Measurements from ENCODE around the gene SMPD3. TPM values are rescaled to one million over a fixed set of nuclear protein-coding genes. Genes with fewer than 3 reads are reported as not detected.

Gene SMPD3
- total RNA-seq, 1 experiment from 2014 or later, result 0.17 TPM

- ChIA-PET CTCF (no interaction called here), POLR2A (ENCODE audit: low non-redundant PET) (no interaction called here)
- no TSS peak for BruUV-seq (replicated peaks)
- intact Hi-C loops (cut with micrococcal nuclease; ENCODE audit: unreplicated experiment), result no loop called here
- Histone ChIP-seq H3K36me3 (ENCODE audit: insufficient read depth, low read length, poor library complexity, severe bottlenecking) (no peaks in the 10 kb centered on the region), H3K4me1 (ENCODE audit: insufficient read depth, low read length, poor library complexity, severe bottlenecking) (no peaks in the 10 kb centered on the region), H3K27ac (ENCODE audit: low read depth, low read length, poor library complexity, severe bottlenecking) (no peak overlapping the region), H3K4me3 (ENCODE audit: low read depth, low read length, poor library complexity, severe bottlenecking) (no peak overlapping the region), H3K9me3 (ENCODE audit: low read depth, low read length, poor library complexity, severe bottlenecking) (no peaks in the 10 kb centered on the region), H3K27me3 (replicated peaks; ENCODE audit: insufficient read depth, low read depth, low read length, poor library complexity) (no peaks in the 10 kb centered on the region)
- DNase-seq (ENCODE audit: low spot score), result no peak
- TF ChIP-seq, protein P1, sequence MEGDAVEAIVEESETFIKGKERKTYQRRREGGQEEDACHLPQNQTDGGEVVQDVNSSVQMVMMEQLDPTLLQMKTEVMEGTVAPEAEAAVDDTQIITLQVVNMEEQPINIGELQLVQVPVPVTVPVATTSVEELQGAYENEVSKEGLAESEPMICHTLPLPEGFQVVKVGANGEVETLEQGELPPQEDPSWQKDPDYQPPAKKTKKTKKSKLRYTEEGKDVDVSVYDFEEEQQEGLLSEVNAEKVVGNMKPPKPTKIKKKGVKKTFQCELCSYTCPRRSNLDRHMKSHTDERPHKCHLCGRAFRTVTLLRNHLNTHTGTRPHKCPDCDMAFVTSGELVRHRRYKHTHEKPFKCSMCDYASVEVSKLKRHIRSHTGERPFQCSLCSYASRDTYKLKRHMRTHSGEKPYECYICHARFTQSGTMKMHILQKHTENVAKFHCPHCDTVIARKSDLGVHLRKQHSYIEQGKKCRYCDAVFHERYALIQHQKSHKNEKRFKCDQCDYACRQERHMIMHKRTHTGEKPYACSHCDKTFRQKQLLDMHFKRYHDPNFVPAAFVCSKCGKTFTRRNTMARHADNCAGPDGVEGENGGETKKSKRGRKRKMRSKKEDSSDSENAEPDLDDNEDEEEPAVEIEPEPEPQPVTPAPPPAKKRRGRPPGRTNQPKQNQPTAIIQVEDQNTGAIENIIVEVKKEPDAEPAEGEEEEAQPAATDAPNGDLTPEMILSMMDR (conservative IDR thresholded peaks at IDR 0.05; ENCODE audit: low read depth, low read length), result no peak
- no peak for TF ChIP-seq EZH2 (IDR thresholded peaks at IDR 0.05; ENCODE audit: borderline replicate concordance, low read depth, low read length, poor library complexity, severe bottlenecking)
Measured at GRCh38 chr16:68379472-68380347, 68.6 kb downstream of the SMPD3 start.

DNA sequence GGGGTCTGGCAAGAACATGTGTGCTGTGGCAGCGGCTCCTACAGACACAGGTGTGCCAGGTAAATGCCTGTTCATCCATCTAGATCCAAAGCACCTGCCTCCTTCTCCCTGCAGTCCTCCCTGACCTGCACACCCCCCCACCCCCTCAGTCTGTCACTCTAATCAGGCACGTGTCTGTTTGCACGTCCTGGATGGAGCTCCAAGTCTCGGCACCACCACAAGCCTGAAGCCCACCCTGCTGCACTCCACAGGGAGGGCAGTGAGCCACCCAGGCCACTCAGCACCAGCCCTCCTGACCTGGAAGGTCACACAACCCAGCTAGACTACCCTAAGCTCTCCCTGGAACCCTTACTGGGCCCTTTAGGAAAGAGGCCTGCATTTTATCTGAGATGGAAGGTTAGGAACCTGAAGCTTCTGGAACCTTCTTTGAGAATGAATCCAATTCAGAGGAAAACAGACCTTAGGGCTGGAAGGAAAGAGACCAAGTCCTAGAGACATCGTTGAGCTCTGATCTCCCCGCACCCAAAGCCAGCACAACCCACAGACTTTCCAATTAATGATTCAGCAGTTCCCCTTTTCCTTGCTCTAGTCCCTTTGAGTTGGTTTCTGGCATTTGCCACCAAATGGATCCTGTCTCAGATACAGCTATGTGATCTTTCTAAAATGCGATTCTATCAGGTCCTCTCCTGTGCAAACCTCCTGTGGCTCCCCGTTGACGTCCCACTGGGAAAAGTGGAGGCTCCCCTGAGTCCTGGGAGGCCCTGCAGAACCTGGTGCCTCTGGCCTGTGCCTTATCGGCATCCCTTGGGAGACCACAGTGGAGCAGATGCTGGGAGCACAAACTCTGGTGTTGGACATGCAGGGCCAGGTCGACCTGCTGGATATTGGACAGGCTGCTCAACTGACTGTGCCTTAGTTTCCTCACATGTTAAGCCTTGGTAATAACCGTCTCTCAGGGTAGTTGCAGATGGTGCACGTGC, 69.6 kb downstream of the SMPD3 start:
- no peak for DNase-seq (ENCODE audit: low spot score)
- CTCF ChIA-PET, result interaction anchor here (0.5 to 0.6 kb wide), 2 partner anchors 16 to 280 kb away, joined by 7 read pairs; no protein-coding TSS in a partner anchor
- intact Hi-C loops (cut with micrococcal nuclease; ENCODE audit: unreplicated experiment), result no loop called here
- Histone ChIP-seq H3K4me3 (ENCODE audit: low read depth, low read length, poor library complexity, severe bottlenecking) (no peak overlapping the region), H3K36me3 (ENCODE audit: insufficient read depth, low read length, poor library complexity, severe bottlenecking) (no peaks in the 10 kb centered on the region), H3K9me3 (ENCODE audit: low read depth, low read length, poor library complexity, severe bottlenecking) (no peaks in the 10 kb centered on the region), H3K27ac (ENCODE audit: low read depth, low read length, poor library complexity, severe bottlenecking) (no peak overlapping the region), H3K4me1 (ENCODE audit: insufficient read depth, low read length, poor library complexity, severe bottlenecking) (no peaks in the 10 kb centered on the region), H3K27me3 (replicated peaks; ENCODE audit: insufficient read depth, low read depth, low read length, poor library complexity) (no peaks in the 10 kb centered on the region)
- BruUV-seq (replicated peaks), result no TSS peak
- POLR2A ChIA-PET (ENCODE audit: low non-redundant PET), result no interaction called here
- TF ChIP-seq EZH2 (IDR thresholded peaks at IDR 0.05; ENCODE audit: borderline replicate concordance, low read depth, low read length, poor library complexity, severe bottlenecking), result no peak
- TF ChIP-seq, protein P1 (conservative IDR thresholded peaks at IDR 0.05; ENCODE audit: low read depth, low read length), result no peak

DNA sequence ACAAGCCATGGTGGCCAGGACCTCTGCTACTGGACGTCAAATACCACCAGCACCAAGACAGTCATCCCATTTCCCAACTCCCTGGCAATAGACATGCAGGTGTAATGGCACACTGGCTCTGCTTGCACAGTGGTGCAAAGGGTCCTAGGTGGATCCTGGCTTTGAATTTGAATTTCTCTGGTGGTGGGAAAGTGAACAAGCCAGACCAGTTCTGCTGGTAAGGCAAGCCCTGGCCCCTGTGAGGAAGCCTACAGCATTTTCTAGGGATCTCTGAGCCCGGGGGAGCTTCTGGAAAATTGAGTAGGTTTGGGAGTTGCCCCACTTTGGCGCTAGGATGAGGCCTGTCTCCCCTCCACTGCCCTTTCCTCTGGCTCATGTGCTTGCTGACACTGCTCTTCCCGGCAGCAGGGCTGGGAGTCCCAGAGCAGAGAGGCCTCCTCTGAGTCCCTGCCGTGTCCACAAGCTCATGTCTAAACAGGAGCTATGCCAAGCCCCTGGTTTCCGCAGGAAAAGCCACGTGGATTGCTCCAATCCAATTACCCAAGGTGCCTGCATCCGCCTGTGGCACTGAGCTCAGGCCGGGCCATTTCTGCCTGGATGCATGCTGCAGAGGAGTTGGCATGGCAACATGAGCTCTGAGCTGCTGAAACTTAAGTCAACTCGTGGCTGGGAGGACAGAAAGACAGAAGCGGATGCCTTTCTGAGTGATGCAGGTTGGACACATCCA, 70.5 kb downstream of the SMPD3 start:
- Histone ChIP-seq H3K9me3 (ENCODE audit: low read depth, low read length, poor library complexity, severe bottlenecking) (no peaks in the 10 kb centered on the region), H3K4me3 (ENCODE audit: low read depth, low read length, poor library complexity, severe bottlenecking) (no peak overlapping the region), H3K36me3 (ENCODE audit: insufficient read depth, low read length, poor library complexity, severe bottlenecking) (no peaks in the 10 kb centered on the region), H3K27ac (ENCODE audit: low read depth, low read length, poor library complexity, severe bottlenecking) (no peak overlapping the region), H3K4me1 (ENCODE audit: insufficient read depth, low read length, poor library complexity, severe bottlenecking) (no peaks in the 10 kb centered on the region), H3K27me3 (replicated peaks; ENCODE audit: insufficient read depth, low read depth, low read length, poor library complexity) (no peaks in the 10 kb centered on the region)
- intact Hi-C loops (cut with micrococcal nuclease; ENCODE audit: unreplicated experiment), result no loop called here
- no peak for TF ChIP-seq EZH2 (IDR thresholded peaks at IDR 0.05; ENCODE audit: borderline replicate concordance, low read depth, low read length, poor library complexity, severe bottlenecking)
- TF ChIP-seq, protein P1 (conservative IDR thresholded peaks at IDR 0.05; ENCODE audit: low read depth, low read length), result no peak
- ChIA-PET CTCF (no interaction called here), POLR2A (ENCODE audit: low non-redundant PET) (no interaction called here)
- DNase-seq (ENCODE audit: low spot score), result no peak
- BruUV-seq (replicated peaks), result no TSS peak
